Heart left ventricle (tissue), 16 donors: ENCODE measurements around the gene LIN52. TPM values are rescaled to one million over a fixed set of nuclear protein-coding genes. Genes with fewer than 3 reads are reported as not detected.

Source experiments
- ATAC-seq, 4 donors: fragments of 200-7000 bp; cut with Tn5 transposase; one replicate each; pipeline ENCODE4 v1.9.1; 2020 to 2022; ENCODE audit warnings: moderate library complexity in 4 of 4, mild to moderate bottlenecking in 3 of 4, moderate number of reproducible peaks in 1 of 4
- DNase-seq, 5 donors: peaks; one replicate each; pipeline ENCODE4 v3.0.0-alpha.2; 2020
- H3K27ac ChIP-seq, 12 donors: fragments of 200-600 bp; sonication (generic) in 4 of 12; one replicate each; pipeline versions ENCODE4 v1.5.0 to v1.8.0; 2016 to 2022; ENCODE audit warnings: mild to moderate bottlenecking in 2 of 12
- H3K27me3 ChIP-seq, 9 donors: fragments of 200-600 bp; sonication (generic) in 2 of 9; one replicate each; pipeline versions ENCODE4 v1.5.1 to v1.8.0; 2016 to 2022; ENCODE audit warnings: mild to moderate bottlenecking in 3 of 9
- H3K36me3 ChIP-seq, 9 donors: fragments of 200-600 bp; sonication (generic) in 2 of 9; one replicate each; pipeline versions ENCODE4 v1.5.0 to v1.8.0; 2018 to 2022; ENCODE audit warnings: mild to moderate bottlenecking in 2 of 9
- H3K4me1 ChIP-seq, 12 donors: fragments of 200-600 bp; sonication (generic) in 4 of 12; one replicate each; pipeline versions ENCODE4 v1.5.0 to v1.8.0; 2016 to 2022; ENCODE audit warnings: mild to moderate bottlenecking in 3 of 12
- H3K4me3 ChIP-seq, 12 donors: fragments of 200-600 bp; sonication (generic) in 4 of 12; one replicate each; pipeline versions ENCODE4 v1.5.0 to v1.8.0; 2017 to 2022; ENCODE audit warnings: mild to moderate bottlenecking in 9 of 12, moderate library complexity in 4 of 12
- H3K9me3 ChIP-seq, 12 donors: fragments of 200-600 bp; sonication (generic) in 4 of 12; one replicate each; pipeline versions ENCODE4 v1.5.0 to v1.8.0; 2016 to 2022; ENCODE audit warnings: mild to moderate bottlenecking in 1 of 12
- POLR2A ChIP-seq, 2 donors: fragments of 450-650 bp; IDR thresholded peaks; one replicate each; pipeline ENCODE4 v1.6.1; 2017; ENCODE audit warnings: antibody characterized with exemption in 2 of 2, mild to moderate bottlenecking in 2 of 2, moderate library complexity in 2 of 2
- WGBS, 4 donors: extraction: QIAGEN DNeasy Blood & Tissue Kit in 2 of 4; methylation state at CpG; one replicate each; pipeline versions ENCODE4 v1.1.5 to v1.1.7; 2013 to 2018; 5-methylcytosine and 5-hydroxymethylcytosine counted together
- intact Hi-C, 10 donors: fragments of 100-400 bp; cut with DNase I; formaldehyde crosslinking; loops; one replicate each; pipeline versions ENCODE4 v1.11.1 to v1.14.2; 2022
- polyA plus RNA-seq, 2 donors: library from polyadenylated mRNA; stranded (reverse); fragments of 200-250 nt; gene quantifications; one replicate each; pipeline ENCODE4 v1.2.3, GENCODE V29; 2013
- total RNA-seq, 9 donors: library from RNA; depleted of rRNA in 2 of 9; stranded (reverse); fragments of >200 nt in 2 of 9; fragmentation: NEBNext Ultra II Directional in 3 of 9; extraction: Animal tissue kit (Norgen Biotek cat#: 25700) in 3 of 9; gene quantifications; one replicate each; pipeline versions ENCODE4 v1.1.0 to v1.2.4, GENCODE V29; 2016 to 2023
- TF ChIP-seq, protein P1 (sequence below), 12 donors: fragments of 200-600 bp; sonication (generic) in 4 of 12; IDR thresholded peaks; one replicate each; pipeline versions ENCODE4 v1.5.0 to v1.8.0; 2018 to 2022; ENCODE audit warnings: antibody characterized with exemption in 12 of 12, mild to moderate bottlenecking in 5 of 12
- donor health status: ischemic (EF 13 %, LVEDD 7.1; RV severe dilation, severe dysfunction).
- donor health status: healthy with polysubstance abuse.
- donor health status: DM: no; HTN: yes; CAD: no.
- donor health status: DM: no; HTN: no; CAD: no.
- donor health status: ischemic (EF 25% LVEDD 6.9; RV normal size, moderate dysfunction).
- donor health status: ischemic (EF 25% LVEDD 5.7; RV mildly dilated, moderate dysfunction).
- donor health status: healthy.
- donor health status: DM: yes; HTN: yes; CAD: no.
- donor health status: ischemic (EF 35%, LVEDD 5.7; RV mildly dilated, moderate dysfunction).
- donor health status: nonischemic (EF 11% LVEDD 7.7; RV severe dilation, severe dysfunction).
- donor health status: DM: yes; HTN: yes; CAD: no.
- donor health status: PGD.
- donor health status: ischemic (EF 29% LVEDD 5.4; RV normal size, mild dysfunction).
- donor health status: nonischemic (EF 23%, LVEDD 6.1; RV moderate dilation, normal function).

The LIN52 gene
- total and polyA plus RNA-seq, 11 donors = 4.2 to 14.5 (median 8.9) TPM

DNA sequence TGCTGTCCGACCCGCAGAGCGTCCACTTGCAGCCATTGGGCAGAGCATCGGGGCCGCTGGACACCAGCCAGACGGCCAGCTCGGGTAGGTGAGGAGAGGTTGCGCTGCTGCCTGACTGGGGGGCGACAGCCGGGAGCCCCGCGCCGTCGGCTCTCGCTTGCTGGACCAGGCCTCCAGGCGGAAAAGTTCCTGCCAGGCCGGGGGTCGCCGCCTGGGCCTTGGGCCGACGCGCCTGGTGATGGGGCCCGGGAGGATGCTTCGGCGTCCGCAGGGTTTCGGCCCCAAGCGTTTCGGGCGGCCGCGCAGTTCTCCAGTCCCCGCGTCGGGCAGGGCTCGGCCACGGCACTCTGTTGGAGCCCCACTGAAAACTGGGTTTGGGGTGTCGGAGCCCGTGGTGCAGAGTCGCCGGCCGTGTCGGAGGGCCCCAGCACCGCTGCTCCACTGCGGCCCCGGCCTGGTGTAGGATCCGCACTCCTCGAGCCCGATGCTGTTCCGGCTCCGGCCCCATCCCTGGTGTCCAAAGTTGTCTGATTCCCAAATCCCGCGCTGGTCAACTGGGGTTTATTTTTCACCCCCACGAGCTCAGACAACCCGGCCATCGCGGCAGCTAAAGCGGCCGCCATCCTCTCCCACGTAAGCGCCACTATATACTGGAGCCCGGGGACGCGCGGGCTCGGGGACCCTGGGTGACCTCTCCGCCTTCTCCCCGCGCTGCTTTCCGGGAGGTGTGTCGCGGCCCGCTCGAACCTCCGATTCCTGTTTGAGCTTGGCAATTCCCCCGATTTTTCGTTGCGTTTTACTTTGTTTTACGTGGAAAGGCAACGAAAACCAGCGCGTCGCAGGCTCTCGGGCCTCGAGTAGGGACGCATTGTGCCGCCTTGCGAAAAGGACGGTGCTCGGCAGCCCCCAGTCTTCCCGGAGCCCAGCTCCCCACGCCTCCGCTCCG lies 155.4 kb downstream of the LIN52 start:
- TF ChIP-seq, protein P1, sequence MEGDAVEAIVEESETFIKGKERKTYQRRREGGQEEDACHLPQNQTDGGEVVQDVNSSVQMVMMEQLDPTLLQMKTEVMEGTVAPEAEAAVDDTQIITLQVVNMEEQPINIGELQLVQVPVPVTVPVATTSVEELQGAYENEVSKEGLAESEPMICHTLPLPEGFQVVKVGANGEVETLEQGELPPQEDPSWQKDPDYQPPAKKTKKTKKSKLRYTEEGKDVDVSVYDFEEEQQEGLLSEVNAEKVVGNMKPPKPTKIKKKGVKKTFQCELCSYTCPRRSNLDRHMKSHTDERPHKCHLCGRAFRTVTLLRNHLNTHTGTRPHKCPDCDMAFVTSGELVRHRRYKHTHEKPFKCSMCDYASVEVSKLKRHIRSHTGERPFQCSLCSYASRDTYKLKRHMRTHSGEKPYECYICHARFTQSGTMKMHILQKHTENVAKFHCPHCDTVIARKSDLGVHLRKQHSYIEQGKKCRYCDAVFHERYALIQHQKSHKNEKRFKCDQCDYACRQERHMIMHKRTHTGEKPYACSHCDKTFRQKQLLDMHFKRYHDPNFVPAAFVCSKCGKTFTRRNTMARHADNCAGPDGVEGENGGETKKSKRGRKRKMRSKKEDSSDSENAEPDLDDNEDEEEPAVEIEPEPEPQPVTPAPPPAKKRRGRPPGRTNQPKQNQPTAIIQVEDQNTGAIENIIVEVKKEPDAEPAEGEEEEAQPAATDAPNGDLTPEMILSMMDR (IDR thresholded peaks at IDR 0.05) = no peak
- TF ChIP-seq POLR2A (IDR thresholded peaks at IDR 0.05) = no peak
- no peaks in the 10 kb centered on the region for H3K36me3 ChIP-seq
- H3K27ac ChIP-seq = no peak overlapping the region
- intact Hi-C loops = no loop called here
- DNase-seq (no peak), ATAC-seq (peak in 2 of 4 donors; percentile 22 to 27)
- peak overlapping the region; percentile 11 to 47 (median 36) for H3K4me3 ChIP-seq
- peaks cover 52 to 88% (median 69%) of the 10 kb centered on the region in 9 donors for H3K27me3 ChIP-seq
- H3K9me3 ChIP-seq = no peaks in the 10 kb centered on the region
- peaks cover 0 to 33% (median 22%) of the 10 kb centered on the region in 12 donors for H3K4me1 ChIP-seq
- 2 to 3% (median 3%) methylated on average over 55 to 94 of the region's 94 CpGs for WGBS, 4 donors

DNA sequence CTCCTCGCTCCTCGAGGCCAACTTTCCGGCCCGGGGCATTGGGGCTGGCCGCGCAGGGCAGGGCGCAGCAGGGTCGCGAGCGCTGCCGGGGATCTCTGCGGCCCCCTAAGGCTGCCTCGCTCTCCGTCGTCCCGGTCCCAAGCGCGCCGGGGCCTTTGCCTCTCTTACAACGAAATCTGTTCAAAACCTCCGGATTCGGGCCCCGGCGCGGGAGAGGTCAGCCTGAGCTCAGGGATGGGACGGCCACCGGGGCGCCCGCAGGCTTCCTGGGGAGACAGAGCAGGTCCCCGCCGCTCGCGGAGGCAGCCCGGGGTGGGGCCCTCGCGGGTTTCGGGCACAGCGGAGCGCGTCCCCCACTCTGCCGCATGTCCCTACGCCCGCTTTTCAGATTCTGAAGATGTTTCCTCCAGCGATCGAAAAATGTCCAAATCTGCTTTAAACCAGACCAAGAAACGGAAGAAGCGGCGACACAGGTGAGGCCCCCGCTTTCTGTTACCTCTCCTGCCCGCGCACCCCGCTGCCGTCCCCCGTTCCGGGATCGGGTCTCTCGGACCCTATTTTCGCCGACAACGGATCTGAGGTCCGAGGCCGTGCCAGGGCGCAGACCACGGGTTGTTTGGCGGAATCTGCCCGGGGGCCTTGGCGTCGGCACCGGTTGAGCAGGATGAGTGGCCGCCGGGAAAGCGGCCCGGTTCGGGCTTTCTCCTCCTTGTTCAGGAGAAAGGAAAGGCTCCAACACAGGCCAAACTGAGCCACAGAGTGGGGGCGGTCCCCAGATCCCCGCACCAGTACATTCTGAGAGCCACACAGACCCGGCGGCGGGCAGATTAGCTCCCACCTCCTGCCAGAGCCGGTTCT lies 156.3 kb downstream of the LIN52 start:
- no peak overlapping the region for H3K27ac ChIP-seq
- intact Hi-C loops = no loop called here
- peaks cover 56 to 93% (median 76%) of the 10 kb centered on the region in 9 donors for H3K27me3 ChIP-seq
- no peaks in the 10 kb centered on the region for H3K9me3 ChIP-seq
- TF ChIP-seq, protein P1 (IDR thresholded peaks at IDR 0.05) = no peak
- no peak for TF ChIP-seq POLR2A (IDR thresholded peaks at IDR 0.05)
- ATAC-seq (peak in 2 of 4 donors; percentile 17 to 29), DNase-seq (peak in 1 of 5 donors; percentile 58)
- peaks cover 0 to 33% (median 22%) of the 10 kb centered on the region in 12 donors for H3K4me1 ChIP-seq
- WGBS, 4 donors = 2 to 4% (median 3%) methylated on average over 34 to 80 of the region's 80 CpGs
- H3K4me3 ChIP-seq = peak overlapping the region; percentile 11 to 47 (median 36)
- no peaks in the 10 kb centered on the region for H3K36me3 ChIP-seq

DNA sequence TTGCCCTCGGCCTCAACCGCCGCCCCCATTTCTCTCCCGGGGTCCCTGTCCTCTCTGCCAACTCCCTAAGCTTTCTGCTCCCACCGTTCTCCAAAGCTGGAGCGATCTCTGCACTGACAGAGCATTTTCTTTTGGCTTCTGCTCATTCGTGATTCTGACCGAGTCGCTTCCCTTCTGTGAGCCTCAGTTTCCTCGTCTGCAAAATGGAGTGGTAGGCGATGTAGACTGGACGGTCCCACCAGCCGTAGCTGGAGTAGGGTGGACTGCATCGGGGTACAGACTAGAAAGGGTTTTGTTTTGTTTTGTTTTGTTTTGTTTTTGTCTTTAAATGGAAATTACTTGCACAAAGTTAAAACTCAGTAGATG lies 156.9 kb downstream of the LIN52 start:
- peaks cover 56 to 97% (median 76%) of the 10 kb centered on the region in 9 donors for H3K27me3 ChIP-seq
- DNase-seq (no peak), ATAC-seq (no peak)
- intact Hi-C loops = no loop called here
- no peak overlapping the region for H3K27ac ChIP-seq
- no peak for TF ChIP-seq POLR2A (IDR thresholded peaks at IDR 0.05)
- TF ChIP-seq, protein P1 (IDR thresholded peaks at IDR 0.05) = no peak
- 7 to 11% (median 8%) methylated on average over 14 of the region's 14 CpGs for WGBS, 4 donors
- no peaks in the 10 kb centered on the region for H3K9me3 ChIP-seq
- peak overlapping the region in 2 of 12 donors; percentile 36 to 39 for H3K4me3 ChIP-seq
- H3K4me1 ChIP-seq = peaks cover 0 to 33% (median 22%) of the 10 kb centered on the region in 12 donors
- no peaks in the 10 kb centered on the region for H3K36me3 ChIP-seq
